Mesothelial cell of epicardium (in vitro differentiated cells): Measurements from ENCODE around the gene EMX1. TPM values are rescaled to one million over a fixed set of nuclear protein-coding genes. Genes with fewer than 3 reads are reported as not detected.

Source experiments
- DNase-seq, 2 experiments: peaks; one replicate each; pipeline ENCODE4 v3.0.0; 2021; ENCODE audit warnings: low spot score in 2 of 2; ENCODE audit not compliant: unreplicated experiment in 2 of 2
- H3K27ac Mint-ChIP-seq: 2 replicates; pipeline ENCODE4 v1.8.0; 2021; ENCODE audit warnings: mixed read lengths
- H3K27me3 Mint-ChIP-seq: 2 replicates; pipeline ENCODE4 v1.8.0; 2021; ENCODE audit warnings: low read depth, mixed read lengths
- H3K36me3 Mint-ChIP-seq: 2 replicates; pipeline ENCODE4 v1.8.0; 2021; ENCODE audit warnings: mixed read lengths
- H3K4me1 Mint-ChIP-seq: 2 replicates; pipeline ENCODE4 v1.8.0; 2021; ENCODE audit warnings: mixed read lengths
- H3K4me3 Mint-ChIP-seq: 2 replicates; pipeline ENCODE4 v1.8.0; 2021; ENCODE audit warnings: mild to moderate bottlenecking, moderate library complexity, mixed read lengths
- H3K9me3 Mint-ChIP-seq: 2 replicates; pipeline ENCODE4 v1.8.0; 2021; ENCODE audit warnings: mixed read lengths
- CTCF ChIP-seq: fragments of 200-600 bp; sonication (generic); IDR thresholded peaks from one replicate; pipeline ENCODE4 v1.5.0; 2021; ENCODE audit warnings: antibody characterized with exemption; ENCODE audit not compliant: unreplicated experiment
- total RNA-seq: library from RNA; stranded (reverse); gene quantifications from 3 replicates; pipeline ENCODE4 v1.2.1, GENCODE V29; 2021

Gene EMX1
- total RNA-seq, 1 donor from 2014 or later: not detected

GRCh38 chr2:72984172-72984671 lies 66.9 kb downstream of the EMX1 start:
- peaks cover 21% of the 10 kb centered on the region for H3K4me1 Mint-ChIP-seq
- DNase-seq: no peak
- H3K27ac Mint-ChIP-seq: no peak overlapping the region
- no peaks in the 10 kb centered on the region for H3K36me3 Mint-ChIP-seq
- H3K9me3 Mint-ChIP-seq: no peaks in the 10 kb centered on the region
- no peaks in the 10 kb centered on the region for H3K27me3 Mint-ChIP-seq
- no peak overlapping the region for H3K4me3 Mint-ChIP-seq
- no peak for TF ChIP-seq CTCF

Other genes starting within 250 kb of the EMX1 start
- 99.7 to 105 TPM (median 104 TPM) in 3 replicates for gene EXOC6B, start 91.5 kb upstream of the EMX1 start, total RNA-seq
- gene SPR, start 30.1 kb upstream of the EMX1 start, total RNA-seq: 11.4 to 13.8 TPM (median 12.5 TPM) in 3 replicates
- gene SFXN5, start 154.2 kb downstream of the EMX1 start, total RNA-seq: 18.8 to 20.2 TPM (median 18.9 TPM) in 3 replicates
- 23.3 to 25.4 TPM (median 25.1 TPM) in 3 replicates for gene RAB11FIP5, start 195.4 kb downstream of the EMX1 start, total RNA-seq